Smooth muscle cell (in vitro differentiated cells): ENCODE measurements around the gene OLFM1. TPM values are rescaled to one million over a fixed set of nuclear protein-coding genes. Genes with fewer than 3 reads are reported as not detected.

Experiments used
- DNase-seq: peaks from one replicate; lab custom pipeline; 2025; ENCODE audit not compliant: unreplicated experiment; lab: John Stamatoyannopoulos, UW
- H2AFZ ChIP-seq: fragments of 200-600 bp; sonication (generic); 2 replicates; pipeline ENCODE4 v1.6.0; 2016; ENCODE audit warnings: antibody characterized with exemption, low read depth, mild to moderate bottlenecking
- H3F3A ChIP-seq: fragments of 200-600 bp; sonication (generic); 2 replicates; pipeline ENCODE4 v1.6.0; 2017; ENCODE audit warnings: antibody characterized with exemption, low read depth
- H3K27ac ChIP-seq: fragments of 200-600 bp; sonication (generic); 2 replicates; pipeline ENCODE4 v1.5.1; 2016; ENCODE audit warnings: low read depth, mild to moderate bottlenecking
- H3K27me3 ChIP-seq: fragments of 200-600 bp; sonication (generic); 2 replicates; pipeline ENCODE4 v1.6.1; 2016; ENCODE audit warnings: low read depth, mild to moderate bottlenecking
- H3K36me3 ChIP-seq: fragments of 200-600 bp; sonication (generic); 2 replicates; pipeline ENCODE4 v1.5.1; 2016; ENCODE audit warnings: low read depth
- H3K4me1 ChIP-seq: fragments of 200-600 bp; sonication (generic); 2 replicates; pipeline ENCODE4 v1.5.1; 2016; ENCODE audit warnings: low read depth
- H3K4me2 ChIP-seq: fragments of 200-600 bp; sonication (generic); 2 replicates; pipeline ENCODE4 v1.6.0; 2016; ENCODE audit warnings: mild to moderate bottlenecking
- H3K4me3 ChIP-seq: fragments of 200-600 bp; sonication (generic); 2 replicates; pipeline ENCODE4 v1.5.1; 2016; ENCODE audit warnings: mild to moderate bottlenecking
- H3K79me2 ChIP-seq: fragments of 200-600 bp; sonication (generic); 2 replicates; pipeline ENCODE4 v1.6.0; 2016; ENCODE audit warnings: low read depth, mild to moderate bottlenecking
- H3K9ac ChIP-seq: fragments of 200-600 bp; sonication (generic); 2 replicates; pipeline ENCODE4 v1.6.0; 2016; ENCODE audit warnings: low read depth
- H3K9me3 ChIP-seq: fragments of 200-600 bp; sonication (generic); replicated peaks from 2 replicates; pipeline ENCODE4 v1.5.1; 2016; ENCODE audit warnings: low read depth
- H4K20me1 ChIP-seq: fragments of 200-600 bp; sonication (generic); 2 replicates; pipeline ENCODE4 v1.6.0; 2016; ENCODE audit warnings: low read depth
- WGBS: methylation state at CpG from one replicate; pipeline ENCODE4 v1.1.7; 2016; ENCODE audit warnings: low lambda C conversion rate; 5-methylcytosine and 5-hydroxymethylcytosine counted together
- polyA plus RNA-seq: library from polyadenylated mRNA; unstranded; fragments of >200 nt; fragmentation: Nextera tagmentation; extraction: Ambion mirVana; gene quantifications from 2 replicates; pipeline ENCODE4 v1.2.1, GENCODE V29; 2016
- total RNA-seq: library from RNA; depleted of rRNA; stranded (reverse); fragments of >200 nt; gene quantifications from 2 replicates; pipeline ENCODE4 v1.2.3, GENCODE V29; 2014
- TF ChIP-seq, protein P1 (sequence below): fragments of 200-600 bp; sonication (generic); IDR thresholded peaks from 2 replicates; pipeline ENCODE4 v1.5.1; 2017; ENCODE audit warnings: borderline replicate concordance, mild to moderate bottlenecking, antibody characterized with exemption; ENCODE audit not compliant: insufficient read depth, poor library complexity, severe bottlenecking

Gene OLFM1
- total and polyA plus RNA-seq, 2 experiments from 2014 or later: 4.5 to 11.0 TPM

DNA sequence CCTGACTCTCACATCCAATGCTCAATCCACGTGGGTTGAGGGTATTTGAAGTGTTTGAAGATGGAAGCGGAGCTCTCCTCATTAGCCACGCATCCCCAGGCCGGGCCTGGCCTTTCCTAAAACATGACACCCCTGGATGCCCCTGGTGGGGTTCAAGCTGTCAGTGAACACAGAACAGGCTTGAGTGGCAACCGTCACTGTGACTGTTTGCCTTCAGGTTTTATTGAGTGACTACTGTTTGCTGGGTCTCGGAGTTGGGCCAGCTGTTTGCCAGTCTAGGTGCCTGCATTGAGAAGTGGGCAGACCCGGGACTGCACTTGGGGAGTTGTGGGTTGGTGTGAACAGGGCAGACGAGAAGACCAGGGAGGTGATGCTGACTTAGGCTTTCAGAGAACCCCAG is 7.8 kb upstream of the OLFM1 start:
- no peaks in the 10 kb centered on the region for H3K4me1 ChIP-seq
- H3K79me2 ChIP-seq: no peaks in the 10 kb centered on the region
- no peak overlapping the region for H3K9ac ChIP-seq
- H3K27me3 ChIP-seq: peaks cover 51% of the 10 kb centered on the region
- DNase-seq: no peak
- H3K4me3 ChIP-seq: no peak overlapping the region
- 85% methylated on average over 8 of the region's 8 CpGs for WGBS
- H3K27ac ChIP-seq: no peak overlapping the region
- no peaks in the 10 kb centered on the region for H4K20me1 ChIP-seq
- H3F3A ChIP-seq: no peaks in the 10 kb centered on the region
- no peaks in the 10 kb centered on the region for H3K9me3 ChIP-seq
- H3K4me2 ChIP-seq: no peak overlapping the region
- H3K36me3 ChIP-seq: no peaks in the 10 kb centered on the region
- no peak overlapping the region for H2AFZ ChIP-seq
- TF ChIP-seq, protein P1, sequence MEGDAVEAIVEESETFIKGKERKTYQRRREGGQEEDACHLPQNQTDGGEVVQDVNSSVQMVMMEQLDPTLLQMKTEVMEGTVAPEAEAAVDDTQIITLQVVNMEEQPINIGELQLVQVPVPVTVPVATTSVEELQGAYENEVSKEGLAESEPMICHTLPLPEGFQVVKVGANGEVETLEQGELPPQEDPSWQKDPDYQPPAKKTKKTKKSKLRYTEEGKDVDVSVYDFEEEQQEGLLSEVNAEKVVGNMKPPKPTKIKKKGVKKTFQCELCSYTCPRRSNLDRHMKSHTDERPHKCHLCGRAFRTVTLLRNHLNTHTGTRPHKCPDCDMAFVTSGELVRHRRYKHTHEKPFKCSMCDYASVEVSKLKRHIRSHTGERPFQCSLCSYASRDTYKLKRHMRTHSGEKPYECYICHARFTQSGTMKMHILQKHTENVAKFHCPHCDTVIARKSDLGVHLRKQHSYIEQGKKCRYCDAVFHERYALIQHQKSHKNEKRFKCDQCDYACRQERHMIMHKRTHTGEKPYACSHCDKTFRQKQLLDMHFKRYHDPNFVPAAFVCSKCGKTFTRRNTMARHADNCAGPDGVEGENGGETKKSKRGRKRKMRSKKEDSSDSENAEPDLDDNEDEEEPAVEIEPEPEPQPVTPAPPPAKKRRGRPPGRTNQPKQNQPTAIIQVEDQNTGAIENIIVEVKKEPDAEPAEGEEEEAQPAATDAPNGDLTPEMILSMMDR: no peak

GRCh38 chr9:135080286-135081263 is 6.9 kb upstream of the OLFM1 start:
- H3K4me2 ChIP-seq: no peak overlapping the region
- H3K27ac ChIP-seq: no peak overlapping the region
- no peak overlapping the region for H2AFZ ChIP-seq
- no peaks in the 10 kb centered on the region for H3K4me1 ChIP-seq
- TF ChIP-seq, protein P1: no peak
- no peaks in the 10 kb centered on the region for H4K20me1 ChIP-seq
- no peak for DNase-seq
- no peaks in the 10 kb centered on the region for H3K79me2 ChIP-seq
- no peaks in the 10 kb centered on the region for H3F3A ChIP-seq
- H3K9me3 ChIP-seq: no peaks in the 10 kb centered on the region
- H3K27me3 ChIP-seq: peaks cover 42% of the 10 kb centered on the region
- H3K4me3 ChIP-seq: no peak overlapping the region
- H3K36me3 ChIP-seq: no peaks in the 10 kb centered on the region
- WGBS: 91% methylated on average over 26 of the region's 26 CpGs
- H3K9ac ChIP-seq: no peak overlapping the region

GRCh38 chr9:135081264-135081660 is 6.2 kb upstream of the OLFM1 start:
- Histone ChIP-seq H3K4me2 (no peak overlapping the region), H3K4me3 (no peak overlapping the region), H3K27me3 (peaks cover 37% of the 10 kb centered on the region), H3K79me2 (no peaks in the 10 kb centered on the region), H3K27ac (no peak overlapping the region), H3K36me3 (no peaks in the 10 kb centered on the region), H3K4me1 (no peaks in the 10 kb centered on the region), H2AFZ (no peak overlapping the region), H3K9me3 (no peaks in the 10 kb centered on the region), H4K20me1 (no peaks in the 10 kb centered on the region), H3F3A (no peaks in the 10 kb centered on the region), H3K9ac (no peak overlapping the region)
- TF ChIP-seq, protein P1: no peak
- WGBS: 90% methylated on average over 15 of the region's 15 CpGs
- DNase-seq: no peak
